ENCODE measurements around the gene RETREG1.
A peak's percentile ranks its signal among the peaks of the same experiment; 100 is the strongest.
"Not testable (repeated sequence)": the region's sequence is repeated elsewhere in the genome, so short reads cannot be mapped to it uniquely, and the experiment has no call there.

The RETREG1 gene

DNA sequence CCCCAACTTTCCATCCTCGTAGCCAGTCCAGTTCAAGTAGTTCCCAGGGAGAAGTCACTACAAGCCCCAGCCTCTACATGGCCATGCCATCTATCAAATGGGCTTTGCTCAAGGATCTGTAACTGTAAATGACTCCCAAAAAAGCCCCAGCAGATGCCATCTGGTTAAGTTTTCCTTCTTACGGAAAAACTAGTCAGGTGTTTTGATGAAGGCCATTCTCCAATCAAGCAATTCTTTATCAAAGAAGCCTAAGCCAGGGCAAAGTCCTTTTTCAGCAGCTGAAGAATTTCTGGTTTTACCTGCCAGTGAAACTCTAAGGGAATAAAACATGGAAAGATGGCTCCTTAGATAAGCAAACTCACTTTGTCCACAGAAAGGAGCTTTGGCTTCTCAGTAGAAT is 129.3 kb downstream of the RETREG1 start:
- no peak for DNase-seq (ENCODE audit: low read depth)

DNA sequence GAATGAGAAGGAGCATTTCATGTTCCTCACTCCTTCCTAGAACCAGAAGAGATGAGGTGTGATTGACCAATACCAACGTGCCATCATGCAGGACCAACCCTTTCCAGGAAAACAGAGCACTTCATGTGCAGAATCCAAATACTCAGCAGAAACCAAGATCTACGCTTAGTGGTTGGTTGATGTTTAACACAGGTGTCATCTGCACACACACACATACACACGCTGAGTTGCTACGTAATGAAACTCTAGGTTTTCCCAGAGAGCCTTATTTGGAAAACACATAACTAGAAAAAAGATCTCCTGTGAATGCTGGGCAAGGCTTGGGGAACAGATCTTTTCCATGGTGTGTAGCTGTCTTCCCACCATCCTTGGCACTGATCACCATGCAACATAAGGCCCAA is 130.1 kb downstream of the RETREG1 start:
- DNase-seq (ENCODE audit: low read depth): no peak

DNA sequence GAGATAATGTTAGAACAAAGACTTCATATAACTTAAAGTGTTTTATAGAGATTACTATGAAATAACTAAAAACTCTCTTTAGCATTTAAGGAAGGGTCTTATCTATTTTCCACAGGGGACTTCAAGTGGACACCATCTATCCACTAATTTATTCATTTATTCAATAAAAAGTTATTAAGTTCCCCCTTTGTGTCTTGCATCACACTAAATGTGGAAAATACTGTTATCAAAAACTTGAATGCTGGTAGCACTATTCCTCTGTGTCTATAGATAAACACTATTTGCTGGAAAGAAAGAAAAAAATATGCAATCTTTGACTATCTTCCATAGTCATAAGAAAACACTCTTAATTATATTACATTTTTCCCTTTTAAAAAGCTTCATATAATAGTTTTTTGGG is 131.1 kb downstream of the RETREG1 start:
- DNase-seq (ENCODE audit: low read depth): no peak

DNA sequence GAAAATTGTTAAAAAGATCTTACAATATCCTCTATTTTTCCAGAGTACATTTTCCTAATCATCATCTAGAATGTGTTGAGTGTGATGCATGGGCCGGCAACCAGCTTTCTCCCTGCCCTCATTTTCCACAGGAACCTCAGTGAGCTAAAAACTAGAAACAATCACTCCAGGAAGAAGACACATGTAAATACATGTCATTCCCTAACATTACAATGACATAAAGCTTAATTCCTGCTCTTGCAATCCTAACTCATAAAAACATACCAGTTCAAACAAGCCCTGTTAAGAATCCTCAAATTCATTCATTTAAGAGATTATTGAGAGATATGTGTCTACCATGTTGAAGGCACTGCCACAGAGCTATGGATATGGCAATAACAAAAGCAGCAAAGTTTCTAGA is 132.7 kb downstream of the RETREG1 start:
- DNase-seq (ENCODE audit: low read depth): no peak

DNA sequence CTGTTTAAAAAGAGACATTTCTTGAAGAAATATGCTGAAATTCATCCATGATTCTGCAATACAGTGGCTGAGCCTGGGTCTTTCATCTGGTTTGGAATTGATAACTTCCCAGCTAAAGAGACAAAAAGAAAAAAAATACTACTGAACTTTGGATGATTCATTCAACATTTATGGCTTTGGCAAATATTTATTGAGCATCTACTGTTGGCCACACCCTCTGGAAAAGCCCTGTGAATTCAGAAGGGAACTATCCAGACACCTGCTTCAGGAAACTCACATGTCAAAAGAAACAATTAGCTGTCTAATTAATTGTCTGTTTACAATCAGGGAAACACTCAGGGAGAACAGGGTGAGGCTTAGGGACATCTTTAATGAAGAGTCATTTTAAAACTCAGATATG is 133.4 kb downstream of the RETREG1 start:
- no peak for DNase-seq (ENCODE audit: low read depth)

DNA sequence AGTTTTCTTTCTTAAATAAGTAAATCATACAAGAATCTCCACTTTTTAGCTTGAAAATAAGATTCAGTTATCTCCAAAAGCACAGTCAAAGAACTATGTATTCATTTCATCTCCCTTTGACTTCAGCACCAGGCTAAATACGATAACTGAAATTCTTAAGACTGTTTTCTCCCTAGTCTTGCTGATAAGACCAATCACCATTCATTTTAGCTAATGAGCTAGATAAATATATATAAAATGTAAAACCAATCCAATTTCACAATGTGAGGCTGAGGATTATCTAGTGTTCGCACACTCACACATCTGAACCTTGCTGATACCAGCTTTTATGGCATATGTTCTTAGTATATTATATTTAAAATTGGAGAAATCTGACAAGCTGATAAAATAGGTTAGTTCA is 133.9 kb downstream of the RETREG1 start:
- no peak for DNase-seq (ENCODE audit: low read depth)

DNA sequence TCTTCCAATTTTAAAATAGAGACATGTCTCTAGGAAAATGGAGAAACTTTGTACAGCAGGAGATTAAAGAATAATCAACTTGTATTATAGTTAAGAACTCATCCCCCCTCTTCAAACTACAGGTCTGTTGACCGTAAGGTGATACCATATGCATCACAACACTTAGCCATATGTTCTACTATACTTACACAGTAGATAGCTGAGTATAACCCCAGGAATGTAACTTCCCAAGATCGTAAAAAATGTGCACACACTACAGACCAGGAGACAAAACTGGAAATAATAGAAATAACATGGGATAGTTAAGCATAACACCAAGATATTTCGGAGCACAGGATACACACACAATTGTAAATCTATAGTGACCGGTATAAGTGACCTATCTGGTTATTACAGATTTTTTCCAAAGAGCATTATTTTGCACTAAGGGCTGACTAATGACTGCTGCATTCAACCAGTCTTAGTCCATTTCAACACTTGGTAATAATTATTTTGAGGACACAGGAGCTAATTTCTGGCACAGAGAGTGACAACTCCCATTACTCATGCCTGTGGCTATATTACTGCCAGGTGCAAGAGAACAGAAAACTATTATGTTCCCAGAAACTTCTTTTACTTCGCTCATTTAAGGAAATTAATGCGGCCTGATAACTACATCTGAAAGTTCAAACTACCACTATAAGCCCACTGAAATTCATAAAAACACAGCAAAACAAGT is 135.8 kb downstream of the RETREG1 start:
- peak; percentile 11 for DNase-seq (ENCODE audit: low read depth)

DNA sequence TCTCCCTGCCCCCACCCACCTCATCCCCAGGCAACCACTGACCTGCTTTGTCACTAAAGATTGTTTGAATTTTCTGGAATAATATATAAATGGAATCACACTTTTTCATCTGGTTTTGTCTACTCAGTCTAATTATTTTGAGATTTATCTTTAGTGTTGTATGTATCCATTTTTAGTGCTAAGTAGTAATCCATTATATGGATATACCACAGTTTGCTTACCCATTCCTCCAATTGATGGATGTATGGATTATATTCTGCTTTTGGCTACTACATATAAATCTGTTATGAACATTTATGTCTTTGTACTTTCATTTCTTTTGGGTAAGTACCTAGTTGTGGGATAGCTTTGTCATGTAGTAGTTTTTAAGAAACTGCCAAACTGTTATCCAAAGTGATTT is 136.7 kb downstream of the RETREG1 start:
- no peak for DNase-seq (ENCODE audit: low read depth)

DNA sequence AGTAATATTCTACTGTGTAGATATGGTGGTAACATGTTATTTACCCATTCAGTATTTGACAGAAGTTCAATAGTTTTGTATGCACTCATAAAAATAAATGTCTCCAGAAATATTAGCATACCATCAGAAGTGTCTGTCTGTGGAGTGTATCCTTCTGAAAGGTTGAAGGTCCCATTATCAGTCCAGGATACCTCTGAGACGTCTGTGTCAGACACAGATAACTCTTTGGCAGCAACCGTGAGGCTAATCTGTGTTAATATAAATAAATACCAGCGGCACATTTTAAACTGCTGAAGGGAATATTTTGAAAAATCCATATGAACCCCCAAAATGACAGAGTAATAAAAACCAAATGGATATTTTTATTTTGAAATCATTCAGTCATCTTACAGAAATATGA is 139.3 kb downstream of the RETREG1 start:
- DNase-seq (ENCODE audit: low read depth): no peak

DNA sequence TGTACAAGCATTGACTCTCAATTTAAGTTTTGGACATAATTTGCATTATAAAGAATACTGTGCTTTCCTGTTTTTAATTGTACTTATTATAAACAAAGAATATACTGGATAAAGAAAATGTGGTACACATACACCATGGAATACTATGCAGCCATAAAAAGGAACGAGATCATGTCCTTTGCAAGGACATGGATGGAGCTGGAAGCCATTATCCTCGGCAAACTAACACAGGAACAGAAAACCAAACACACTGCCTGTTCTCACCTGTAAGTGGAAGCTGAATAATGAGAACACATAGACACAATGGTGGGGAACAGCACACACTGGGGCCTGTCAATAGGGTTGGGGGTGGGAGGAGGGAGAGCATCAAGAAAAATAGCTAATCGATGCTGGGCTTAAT is 140.4 kb downstream of the RETREG1 start:
- DNase-seq (ENCODE audit: low read depth): not testable (repeated sequence)

DNA sequence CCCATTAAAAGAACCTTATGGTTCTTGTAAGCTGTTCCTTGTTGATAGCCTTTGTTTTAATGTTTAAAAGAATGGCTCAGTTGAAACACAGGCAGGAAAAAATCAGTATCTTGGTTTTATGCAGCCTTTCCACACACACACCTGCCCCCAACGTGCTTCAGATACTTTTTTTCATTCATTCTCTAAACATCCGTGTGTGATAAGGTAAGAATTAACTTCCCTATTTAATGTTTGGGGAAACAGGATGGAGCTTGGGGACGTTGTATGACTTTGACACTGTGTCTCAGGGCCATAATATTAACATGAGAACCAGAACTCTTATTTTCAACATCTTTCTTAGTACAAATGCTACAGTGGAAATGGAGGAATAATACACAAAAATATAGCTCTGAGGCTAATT is 145.4 kb downstream of the RETREG1 start:
- DNase-seq (ENCODE audit: low read depth): no peak

DNA sequence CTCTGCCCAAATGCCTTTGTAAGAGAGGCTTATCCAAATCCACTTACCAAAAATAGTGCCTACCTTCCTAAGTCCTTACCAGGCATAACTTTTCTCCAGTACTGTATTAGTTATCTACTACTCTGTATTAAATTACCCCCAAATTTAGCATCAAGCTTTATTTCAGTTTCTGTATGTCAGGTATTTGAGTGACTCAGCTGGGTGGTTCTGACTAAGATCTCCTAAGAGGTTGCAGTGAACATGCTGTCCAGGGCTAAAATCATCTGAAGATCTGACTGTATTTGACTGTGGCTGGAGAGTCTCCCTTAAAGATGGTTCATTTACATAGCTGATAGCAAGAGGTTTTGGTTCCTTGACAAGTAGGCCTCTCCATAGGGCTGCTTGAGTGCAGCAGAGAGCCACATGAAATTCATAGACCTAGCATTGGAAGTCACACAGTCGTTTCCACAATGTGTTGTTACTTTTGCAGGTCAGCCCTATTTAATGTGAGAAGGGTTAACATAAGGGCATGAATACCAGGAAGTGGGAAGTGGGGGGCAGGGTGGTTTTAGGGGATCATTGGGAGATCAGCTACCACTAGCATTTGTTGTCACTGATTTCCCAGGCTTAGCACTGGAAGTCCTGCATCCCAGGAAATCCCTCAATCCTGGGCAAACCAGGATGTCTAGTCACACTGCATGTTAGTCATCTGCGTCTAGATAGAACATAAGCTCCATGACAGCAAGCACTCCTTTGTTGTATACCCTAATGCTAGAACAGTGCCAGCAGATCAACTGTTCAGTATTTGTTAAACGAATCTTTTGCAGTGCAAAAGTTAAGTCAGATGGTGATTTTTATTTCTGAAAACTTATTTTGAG is 149.2 kb downstream of the RETREG1 start:
- peak; percentile 79 for DNase-seq (ENCODE audit: low read depth)

DNA sequence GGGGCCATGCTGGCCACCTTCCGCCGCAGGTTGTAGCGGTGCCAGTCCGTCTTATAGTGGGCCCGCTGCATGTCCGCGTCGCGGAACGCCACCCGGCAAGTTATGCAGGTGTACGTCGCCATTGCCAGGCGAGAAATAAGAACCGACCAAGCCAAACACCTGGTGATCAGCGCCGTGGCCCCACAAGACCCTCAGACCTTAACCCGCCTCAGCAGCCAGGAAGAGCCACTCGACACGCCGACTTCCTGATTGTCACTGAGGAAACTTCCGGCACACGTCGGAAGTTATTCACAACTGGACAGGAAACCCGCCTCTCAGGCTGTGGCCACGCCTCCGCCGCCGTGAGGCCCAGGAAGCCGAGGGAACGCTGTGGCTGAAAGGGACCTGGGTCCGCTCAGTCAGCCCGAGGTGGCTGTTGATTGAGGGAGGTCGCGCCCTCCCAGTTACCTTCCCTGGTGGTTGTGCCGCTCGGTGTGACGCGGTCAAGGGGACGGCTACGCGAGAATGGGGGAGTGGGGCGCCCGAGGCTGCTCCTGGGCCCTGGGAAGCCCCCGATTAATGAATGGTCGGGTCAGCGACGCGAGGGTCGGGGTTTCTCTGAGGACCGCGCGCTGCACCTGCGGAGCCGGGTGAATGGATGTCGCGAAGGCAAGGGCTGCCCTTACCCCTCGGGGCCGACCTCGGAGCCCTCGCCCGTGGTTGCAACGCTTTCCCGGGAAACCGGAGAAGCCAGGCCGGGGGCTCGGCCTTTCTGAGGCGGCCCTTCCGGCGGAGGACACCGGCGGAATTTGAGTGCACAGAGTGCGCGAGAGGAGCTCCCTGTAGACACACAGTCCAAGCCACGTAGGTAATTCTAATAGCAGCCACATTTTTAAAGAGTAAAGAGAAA is 151.0 kb downstream of the RETREG1 start, which contains the start of gene ZNF622:
ZNF622 (minus strand) TSS at position 257 of the 889 bp plus-strand sequence; CDS start at position 122, 135 bp downstream.
- DNase-seq (ENCODE audit: low read depth): peak; percentile 93

DNA sequence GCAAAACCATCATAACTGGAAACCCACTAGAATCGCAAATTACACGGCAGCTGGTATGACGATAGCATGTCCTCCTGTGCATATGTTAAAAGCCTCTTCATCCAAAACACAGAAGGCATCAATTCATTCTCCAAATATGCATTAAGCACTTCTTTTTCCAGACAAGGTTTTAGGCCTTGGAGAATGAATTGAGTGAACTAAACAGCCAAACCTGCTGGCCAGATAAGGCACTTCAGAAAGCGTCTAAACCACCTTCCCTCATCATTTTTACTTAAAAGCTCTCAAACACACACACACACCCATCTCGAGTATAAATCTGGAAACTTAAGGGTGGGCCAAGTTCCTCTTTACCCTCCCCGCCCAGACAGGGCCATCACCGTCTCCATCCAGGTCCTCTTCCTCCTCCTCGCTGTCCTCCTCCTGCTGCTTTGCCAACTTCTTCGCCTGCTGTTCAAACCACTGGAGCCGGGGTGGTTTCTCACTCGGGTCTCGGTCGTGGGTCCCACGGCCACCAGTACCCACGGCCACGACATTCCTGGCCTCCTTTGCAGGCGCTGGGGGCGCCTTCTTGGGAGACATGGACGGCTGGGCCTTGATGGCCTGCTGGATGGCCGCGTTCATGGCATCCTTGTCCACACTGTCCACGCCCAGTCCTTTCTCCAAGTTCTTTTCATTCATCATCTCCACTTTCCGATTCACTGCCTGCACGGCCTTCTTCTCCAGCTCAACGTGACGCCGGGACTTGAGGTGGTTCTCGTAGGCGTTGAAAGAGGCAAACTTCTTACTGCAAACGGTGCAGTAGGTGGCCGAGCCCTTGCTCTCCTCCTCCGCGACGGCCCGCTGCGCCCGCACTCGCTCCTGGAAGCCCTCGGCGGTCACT is 151.9 kb downstream of the RETREG1 start:
- peak; percentile 21 for DNase-seq (ENCODE audit: low read depth)

DNA sequence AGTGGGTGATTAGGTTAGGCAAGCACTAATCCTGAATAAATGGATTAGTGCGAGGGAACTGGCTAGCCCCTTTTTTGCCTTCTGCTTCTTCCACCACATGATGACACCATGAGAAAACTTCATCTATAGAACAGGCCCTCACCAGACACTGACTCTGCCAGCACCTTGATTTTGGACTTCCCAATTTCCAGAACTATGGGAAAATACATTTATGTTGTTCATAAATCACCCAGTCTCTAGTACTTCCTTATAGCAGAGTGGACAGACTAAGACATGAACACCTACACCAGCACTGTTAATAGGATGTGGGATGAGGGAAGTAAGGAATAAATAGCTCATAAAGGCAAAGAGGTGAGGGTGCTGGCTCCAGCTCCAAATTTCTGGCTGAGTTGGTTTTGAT is 152.6 kb downstream of the RETREG1 start:
- DNase-seq (ENCODE audit: low read depth): no peak

DNA sequence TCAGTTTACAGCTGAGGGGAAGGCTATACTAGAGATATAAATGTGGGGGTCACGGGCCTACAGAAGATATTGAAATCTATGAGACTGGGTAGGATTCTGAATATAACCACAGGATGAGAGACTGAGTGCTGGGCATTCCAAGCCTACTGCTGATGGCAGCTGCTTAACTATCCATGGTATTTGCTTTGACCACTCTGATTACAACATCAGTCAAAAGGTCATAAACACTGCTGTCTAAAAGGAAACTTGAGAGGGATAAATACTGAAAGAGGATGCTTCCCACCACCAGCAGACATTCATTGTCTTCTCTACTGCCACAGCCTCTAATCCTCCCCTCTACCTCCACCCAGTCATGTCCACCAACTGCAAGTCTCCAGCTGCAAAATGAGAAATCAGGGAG is 155.0 kb downstream of the RETREG1 start:
- DNase-seq (ENCODE audit: low read depth): peak; percentile 97

DNA sequence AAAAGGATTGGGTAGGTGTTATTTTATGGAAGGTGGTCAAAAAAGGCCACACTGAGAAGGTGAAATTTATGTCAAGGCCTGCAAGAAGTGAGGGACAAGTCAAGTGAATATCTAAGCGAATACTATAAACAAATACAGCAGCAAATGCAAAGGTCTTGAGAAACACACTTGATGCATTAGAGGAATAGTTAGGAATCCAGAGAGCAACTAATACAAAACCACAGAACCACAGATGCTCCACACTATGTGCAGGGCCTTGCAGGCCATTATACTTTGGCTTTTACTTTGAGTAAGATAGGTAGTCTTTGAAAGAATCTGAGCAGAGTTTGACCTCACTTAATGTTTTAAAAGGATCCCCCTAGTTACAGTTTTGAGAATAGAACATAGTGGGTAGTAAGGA is 155.8 kb downstream of the RETREG1 start:
- DNase-seq (ENCODE audit: low read depth): peak; percentile 66

DNA sequence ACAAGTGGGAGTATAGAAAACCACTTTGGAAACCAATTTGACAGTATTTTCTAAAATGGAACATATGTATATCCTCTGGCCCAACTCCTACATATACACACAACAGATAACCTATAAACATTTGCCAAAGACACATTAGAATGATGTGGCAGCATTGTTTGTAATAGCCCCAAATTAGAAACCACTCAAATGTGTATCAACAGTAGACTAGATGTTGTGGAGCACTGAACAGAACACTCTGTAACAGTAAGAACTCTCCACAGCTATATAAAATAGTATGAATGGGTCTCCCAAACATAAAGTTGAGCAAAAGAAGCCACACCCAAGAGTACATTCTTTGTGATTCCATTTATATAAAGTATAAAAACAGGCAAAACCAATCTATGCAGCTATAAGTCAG is 157.3 kb downstream of the RETREG1 start:
- no peak for DNase-seq (ENCODE audit: low read depth)

DNA sequence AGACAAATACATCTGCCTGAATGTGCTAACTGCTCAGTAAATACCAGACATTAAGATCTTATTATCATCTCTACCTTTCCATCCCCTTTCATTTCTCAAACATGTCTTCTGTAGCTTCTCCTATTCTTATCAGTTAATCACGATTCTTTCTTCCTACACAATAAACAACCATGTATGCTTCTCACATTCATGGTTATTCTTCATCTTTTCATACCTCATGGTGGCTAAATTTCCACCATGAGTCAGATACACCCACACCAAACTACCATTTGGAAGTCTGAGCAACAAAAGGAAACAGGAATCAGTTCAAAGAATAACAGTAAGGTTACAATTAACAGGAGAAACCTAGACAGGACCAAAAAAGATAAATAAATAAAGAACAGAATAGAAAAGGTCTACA is 158.9 kb downstream of the RETREG1 start:
- DNase-seq (ENCODE audit: low read depth): no peak

DNA sequence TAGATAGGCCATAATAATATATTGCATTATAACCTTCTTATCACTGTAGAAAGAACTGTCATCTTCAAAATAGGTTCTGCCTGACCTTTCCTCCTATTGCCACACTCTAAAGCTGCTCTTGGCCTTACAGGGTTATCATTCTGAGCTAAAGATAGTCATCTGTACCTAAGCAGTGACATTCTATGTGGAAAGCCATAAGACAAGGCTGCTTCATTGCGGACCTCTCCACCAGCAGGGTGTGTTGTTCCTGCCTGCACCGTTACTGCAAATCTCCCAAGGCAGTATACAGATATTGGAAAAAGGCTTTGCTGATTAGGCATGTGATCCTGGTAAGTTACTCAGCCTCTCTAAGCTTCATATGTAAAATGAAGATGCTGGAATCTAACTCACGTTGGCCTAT is 159.3 kb downstream of the RETREG1 start:
- no peak for DNase-seq (ENCODE audit: low read depth)

DNA sequence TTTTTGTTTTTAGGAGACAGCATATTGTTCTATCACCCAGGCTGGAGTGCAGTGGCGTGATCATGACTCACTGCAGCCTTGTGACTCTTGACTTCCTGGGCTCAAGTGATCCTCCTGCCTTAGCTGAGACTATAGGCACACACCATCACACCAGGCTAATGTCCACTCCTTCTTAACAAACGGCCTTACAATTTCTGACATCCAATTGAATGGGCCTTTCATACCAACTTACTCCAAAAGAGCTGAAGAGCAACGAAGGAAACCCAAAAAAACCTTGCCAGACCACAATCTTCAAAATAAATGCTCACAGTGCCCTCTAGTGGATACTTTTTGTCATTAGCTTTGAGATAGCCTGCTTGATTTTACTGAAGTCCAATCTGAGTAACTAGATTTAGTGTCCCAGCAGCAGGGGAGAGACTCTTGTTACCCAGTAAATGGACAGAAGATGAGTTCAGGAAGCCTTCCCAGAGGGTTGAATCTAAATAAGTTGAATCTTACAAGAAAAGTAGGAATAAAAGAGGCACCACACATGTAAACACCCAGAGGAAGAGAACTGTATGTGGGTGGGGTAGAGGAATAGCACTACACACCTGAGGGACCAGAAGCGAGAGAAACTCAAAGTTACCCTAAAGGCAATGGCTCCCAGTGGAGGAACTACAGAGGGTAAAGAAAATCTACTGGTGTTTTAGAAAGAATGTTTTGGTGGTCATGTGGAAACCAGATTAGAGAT is 160.5 kb downstream of the RETREG1 start:
- DNase-seq (ENCODE audit: low read depth): peak; percentile 75
